ENCODE data around the gene DMD.

DMD gene

GRCh38 chrX:31181377-31182000 is 2029.9 kb downstream of the DMD start:
- Histone ChIP-seq H3K79me2 (ENCODE audit: low read length) (no peaks in the 10 kb centered on the region), H3K4me1 (ENCODE audit: low read length) (peaks cover 29% of the 10 kb centered on the region), H4K20me1 (ENCODE audit: insufficient read depth, low read length) (no peaks in the 10 kb centered on the region), H3K27ac (ENCODE audit: low read length) (no peak overlapping the region), H2AFZ (ENCODE audit: low read depth, low read length) (no peak overlapping the region), H3K27me3 (ENCODE audit: low read depth, low read length) (no peaks in the 10 kb centered on the region), H3K9ac (ENCODE audit: low read length) (no peak overlapping the region), H3K4me2 (ENCODE audit: low read length) (no peak overlapping the region), H3K36me3 (replicated peaks; ENCODE audit: low read depth, low read length) (peaks cover 50% of the 10 kb centered on the region), H3K9me3 (ENCODE audit: insufficient read depth, low read length) (no peaks in the 10 kb centered on the region), H3K4me3 (ENCODE audit: low read length) (no peak overlapping the region)
- TF ChIP-seq, protein P1, sequence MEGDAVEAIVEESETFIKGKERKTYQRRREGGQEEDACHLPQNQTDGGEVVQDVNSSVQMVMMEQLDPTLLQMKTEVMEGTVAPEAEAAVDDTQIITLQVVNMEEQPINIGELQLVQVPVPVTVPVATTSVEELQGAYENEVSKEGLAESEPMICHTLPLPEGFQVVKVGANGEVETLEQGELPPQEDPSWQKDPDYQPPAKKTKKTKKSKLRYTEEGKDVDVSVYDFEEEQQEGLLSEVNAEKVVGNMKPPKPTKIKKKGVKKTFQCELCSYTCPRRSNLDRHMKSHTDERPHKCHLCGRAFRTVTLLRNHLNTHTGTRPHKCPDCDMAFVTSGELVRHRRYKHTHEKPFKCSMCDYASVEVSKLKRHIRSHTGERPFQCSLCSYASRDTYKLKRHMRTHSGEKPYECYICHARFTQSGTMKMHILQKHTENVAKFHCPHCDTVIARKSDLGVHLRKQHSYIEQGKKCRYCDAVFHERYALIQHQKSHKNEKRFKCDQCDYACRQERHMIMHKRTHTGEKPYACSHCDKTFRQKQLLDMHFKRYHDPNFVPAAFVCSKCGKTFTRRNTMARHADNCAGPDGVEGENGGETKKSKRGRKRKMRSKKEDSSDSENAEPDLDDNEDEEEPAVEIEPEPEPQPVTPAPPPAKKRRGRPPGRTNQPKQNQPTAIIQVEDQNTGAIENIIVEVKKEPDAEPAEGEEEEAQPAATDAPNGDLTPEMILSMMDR (IDR thresholded peaks at IDR 0.05; ENCODE audit: low read depth, low read length): no peak
- TF ChIP-seq EZH2phosphoT487 (IDR thresholded peaks at IDR 0.05; ENCODE audit: low read depth): no peak

GRCh38 chrX:31179203-31179602 is 2032.1 kb downstream of the DMD start:
- Histone ChIP-seq H4K20me1 (ENCODE audit: insufficient read depth, low read length) (no peaks in the 10 kb centered on the region), H3K4me1 (ENCODE audit: low read length) (peaks cover 29% of the 10 kb centered on the region), H3K36me3 (replicated peaks; ENCODE audit: low read depth, low read length) (peaks cover 45% of the 10 kb centered on the region), H3K9me3 (ENCODE audit: insufficient read depth, low read length) (no peaks in the 10 kb centered on the region), H3K4me2 (ENCODE audit: low read length) (no peak overlapping the region), H2AFZ (ENCODE audit: low read depth, low read length) (no peak overlapping the region), H3K79me2 (ENCODE audit: low read length) (no peaks in the 10 kb centered on the region), H3K4me3 (ENCODE audit: low read length) (no peak overlapping the region), H3K27me3 (ENCODE audit: low read depth, low read length) (no peaks in the 10 kb centered on the region), H3K9ac (ENCODE audit: low read length) (no peak overlapping the region), H3K27ac (ENCODE audit: low read length) (0 out of 2 replicates have a peak overlapping the region, but pooled peaks have one; percentile 19)
- TF ChIP-seq EZH2phosphoT487 (IDR thresholded peaks at IDR 0.05; ENCODE audit: low read depth): no peak
- TF ChIP-seq, protein P1 (IDR thresholded peaks at IDR 0.05; ENCODE audit: low read depth, low read length): no peak

- Histone ChIP-seq H3K79me2 (ENCODE audit: low read length) (no peaks in the 10 kb centered on the region), H3K9ac (ENCODE audit: low read length) (no peak overlapping the region), H3K27me3 (ENCODE audit: low read depth, low read length) (no peaks in the 10 kb centered on the region), H4K20me1 (ENCODE audit: insufficient read depth, low read length) (no peaks in the 10 kb centered on the region), H3K4me3 (ENCODE audit: low read length) (no peak overlapping the region), H3K27ac (ENCODE audit: low read length) (peak overlapping the region; percentile 19; the same call in 1 of the 2 replicates), H3K9me3 (ENCODE audit: insufficient read depth, low read length) (no peaks in the 10 kb centered on the region), H3K4me1 (ENCODE audit: low read length) (peaks cover 29% of the 10 kb centered on the region), H2AFZ (ENCODE audit: low read depth, low read length) (no peak overlapping the region), H3K4me2 (ENCODE audit: low read length) (no peak overlapping the region), H3K36me3 (replicated peaks; ENCODE audit: low read depth, low read length) (peaks cover 50% of the 10 kb centered on the region)
- TF ChIP-seq, protein P1 (IDR thresholded peaks at IDR 0.05; ENCODE audit: low read depth, low read length): no peak
- TF ChIP-seq EZH2phosphoT487 (IDR thresholded peaks at IDR 0.05; ENCODE audit: low read depth): no peak
Observed at GRCh38 chrX:31178769-31179125, 2032.6 kb downstream of the DMD start.

DNA sequence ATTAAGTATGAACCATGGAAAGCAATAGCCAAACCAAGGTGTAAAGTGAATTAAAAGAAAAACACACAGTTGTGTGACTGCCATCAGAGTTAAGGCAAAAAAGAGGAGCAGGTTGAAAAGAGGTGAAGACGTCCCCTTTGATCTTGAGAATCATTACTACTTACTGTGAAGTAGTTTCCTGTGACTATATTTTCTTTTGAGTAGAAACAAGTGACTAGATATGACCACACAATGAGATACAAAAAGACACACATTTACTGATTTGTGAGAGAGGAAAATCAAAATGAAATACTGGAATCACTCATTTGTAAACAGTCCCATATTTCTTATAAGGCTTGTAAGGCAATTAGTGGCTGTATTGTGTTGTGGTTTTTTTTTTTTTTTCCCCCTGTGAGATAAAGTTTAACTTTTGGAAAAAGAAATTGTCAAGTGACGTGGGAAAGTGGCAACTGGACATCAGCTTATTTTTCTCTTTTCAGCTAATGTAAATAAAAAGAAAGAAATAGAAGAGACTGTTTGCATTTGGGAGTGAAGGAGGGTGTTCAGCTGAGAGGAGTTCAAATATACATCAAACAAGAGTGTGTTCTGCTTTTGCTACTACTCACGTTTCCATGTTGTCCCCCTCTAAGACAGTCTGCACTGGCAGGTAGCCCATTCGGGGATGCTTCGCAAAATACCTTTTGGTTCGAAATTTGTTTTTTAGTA is 2033.1 kb downstream of the DMD start:
- H3K79me2 ChIP-seq (ENCODE audit: low read length): no peaks in the 10 kb centered on the region
- H3K27ac ChIP-seq (ENCODE audit: low read length): peak overlapping the region; percentile 47
- no peaks in the 10 kb centered on the region for H3K9me3 ChIP-seq (ENCODE audit: insufficient read depth, low read length)
- H3K4me3 ChIP-seq (ENCODE audit: low read length): no peak overlapping the region
- H3K4me2 ChIP-seq (ENCODE audit: low read length): peak overlapping the region; percentile 31; the same call in 1 of the 2 replicates
- H3K4me1 ChIP-seq (ENCODE audit: low read length): peaks cover 29% of the 10 kb centered on the region
- H2AFZ ChIP-seq (ENCODE audit: low read depth, low read length): no peak overlapping the region
- TF ChIP-seq EZH2phosphoT487 (IDR thresholded peaks at IDR 0.05; ENCODE audit: low read depth): no peak
- TF ChIP-seq, protein P1 (IDR thresholded peaks at IDR 0.05; ENCODE audit: low read depth, low read length): no peak
- H4K20me1 ChIP-seq (ENCODE audit: insufficient read depth, low read length): no peaks in the 10 kb centered on the region
- H3K27me3 ChIP-seq (ENCODE audit: low read depth, low read length): no peaks in the 10 kb centered on the region
- H3K9ac ChIP-seq (ENCODE audit: low read length): no peak overlapping the region
- H3K36me3 ChIP-seq (replicated peaks; ENCODE audit: low read depth, low read length): peaks cover 55% of the 10 kb centered on the region

All from OCI-LY3 (cell line).